Transverse colon (tissue), 4 donors: ENCODE data around the gene DPY19L3.

Experiments
- CTCF ChIP-seq, 5 experiments: fragments of 200-600 bp in 3 of 5; fragments of 450-650 bp in 2 of 5; sonication (generic) in 3 of 5; IDR thresholded peaks; 1 replicate in 2 of 5; 2 replicates in 3 of 5; pipeline ENCODE4 v1.5.1; 2016 to 2017; ENCODE audit warnings: antibody characterized with exemption in 5 of 5, inconsistent platforms in 3 of 5, mild to moderate bottlenecking in 2 of 5, moderate library complexity in 1 of 5
- POLR2A ChIP-seq: fragments of 450-650 bp; IDR thresholded peaks from one replicate; pipeline ENCODE4 v1.6.1; 2016; ENCODE audit warnings: antibody characterized with exemption, mild to moderate bottlenecking, moderate library complexity
- POLR2AphosphoS5 ChIP-seq, 3 donors: sonication (generic); formaldehyde crosslinking; IDR thresholded peaks; one replicate each; pipeline ENCODE4 v1.6.1; 2016; ENCODE audit warnings: antibody characterized with exemption in 3 of 3

GRCh38 chr19:32359581-32359980 lies 46.0 kb upstream of the DPY19L3 start:
- TF ChIP-seq CTCF (IDR thresholded peaks at IDR 0.05) (no peak), POLR2A (no peak), POLR2AphosphoS5 (IDR thresholded peaks at IDR 0.05) (no peak)
